Aorta (tissue), 5 donors: ENCODE measurements around the gene EEF1A1. TPM values are rescaled to one million over a fixed set of nuclear protein-coding genes. Genes with fewer than 3 reads are reported as not detected.
"Not testable (repeated sequence)": the region's sequence is repeated elsewhere in the genome, so short reads cannot be mapped to it uniquely, and the experiment has no call there.

ENCODE experiments used
- ATAC-seq: fragments of 200-7000 bp; cut with Tn5 transposase; one replicate; pipeline ENCODE4 v1.9.1; 2022; ENCODE audit warnings: moderate library complexity; ENCODE audit not compliant: low FRiP score
- DNase-seq, 2 donors: peaks; one replicate each; pipeline ENCODE4 v3.0.0-alpha.2; 2020
- H3K27ac ChIP-seq, 2 donors: one replicate each; pipeline ENCODE4 v1.5.1; 2013; ENCODE audit warnings: low read length in 2 of 2, mild to moderate bottlenecking in 2 of 2, moderate library complexity in 2 of 2, control low read depth in 1 of 2, inconsistent platforms in 1 of 2, low read depth in 1 of 2
- H3K27me3 ChIP-seq, 2 donors: one replicate each; pipeline ENCODE4 v1.6.1; 2013; ENCODE audit warnings: control low read depth in 1 of 2, low read length in 1 of 2, mild to moderate bottlenecking in 1 of 2, moderate library complexity in 1 of 2; ENCODE audit not compliant: insufficient read depth in 2 of 2, control insufficient read depth in 1 of 2
- H3K36me3 ChIP-seq, 2 donors: one replicate each; pipeline ENCODE4 v1.6.1; 2013; ENCODE audit warnings: control low read depth in 1 of 2, low read length in 1 of 2, mild to moderate bottlenecking in 1 of 2; ENCODE audit not compliant: insufficient read depth in 2 of 2, control insufficient read depth in 1 of 2
- H3K4me1 ChIP-seq, 2 donors: one replicate each; pipeline ENCODE4 v1.6.1; 2013; ENCODE audit warnings: low read length in 2 of 2, control low read depth in 1 of 2, mild to moderate bottlenecking in 1 of 2, moderate library complexity in 1 of 2; ENCODE audit not compliant: insufficient read depth in 2 of 2, control insufficient read depth in 1 of 2
- H3K4me3 ChIP-seq, 2 donors: one replicate each; pipeline ENCODE4 v1.5.1; 2013; ENCODE audit warnings: low read length in 2 of 2, control low read depth in 1 of 2, mild to moderate bottlenecking in 1 of 2
- H3K9me3 ChIP-seq: one replicate; pipeline ENCODE4 v1.6.1; 2013; ENCODE audit warnings: mild to moderate bottlenecking, low read length; ENCODE audit not compliant: control insufficient read depth
- WGBS, 2 donors: extraction: QIAGEN DNeasy Blood & Tissue Kit; methylation state at CpG; one replicate each; pipeline ENCODE4 v1.1.7; 2013; 5-methylcytosine and 5-hydroxymethylcytosine counted together
- intact Hi-C, 2 donors: fragments of 100-400 bp; cut with DNase I; formaldehyde crosslinking; loops; one replicate each; pipeline versions ENCODE4 v1.14.2 to v1.15.0; 2022
- long read RNA-seq, 2 donors: library from polyadenylated mRNA; unstranded; transcript quantifications; one replicate each; pipeline ENCODE4 v2.0.0, GENCODE V29; 2020 to 2021
- polyA plus RNA-seq, 2 donors: library from polyadenylated mRNA; stranded (reverse); fragments of 200-250 nt; gene quantifications; one replicate each; pipeline ENCODE4 v1.2.3, GENCODE V29; 2013
- total RNA-seq, 2 donors: library from RNA; stranded (reverse); fragmentation: NEBNext Ultra II Directional; extraction: Animal tissue kit (Norgen Biotek cat#: 25700); gene quantifications; one replicate each; pipeline ENCODE4 v1.2.1, GENCODE V29; 2021
- donor health status: healthy with polysubstance abuse.
- donor health status: Bipolar disorder and iron deficiency.
- donor health status: DM: no; HTN: no; CAD: no.
- donor health status: DM: no; HTN: no; CAD: no.
- donor health status: DM: yes; HTN: yes; CAD: no.

EEF1A1 gene
- 1,000 to 10,000 TPM; 7,659 to 8,197 TPM for total RNA-seq
- polyA plus RNA-seq: over 10,000 TPM in 1 of 2 donors, 1,000 to 10,000 TPM in 1; 9,464 to 18,336 TPM
- long read RNA-seq, donor 1, full-length matches to known transcripts: 20,255 of 21,141 reads
- long read RNA-seq, donor 1, partial matches to known transcripts: 669 of 21,141 reads
- long read RNA-seq, donor 1, other reads (novel, unspliced or antisense): 217 of 21,141 reads
- long read RNA-seq, donor 2, full-length matches to known transcripts: 960 of 1,398 reads
- long read RNA-seq, donor 2, partial matches to known transcripts: 429 of 1,398 reads
- long read RNA-seq, donor 2, other reads (novel, unspliced or antisense): 9 of 1,398 reads

- Histone ChIP-seq H3K4me1 (no peaks in the 10 kb centered on the region), H3K27ac (peak within 1 kb of the TSS; percentile 91 to 96), H3K4me3 (peak within 1 kb of the TSS; percentile 44 to 87), H3K9me3 (no peaks in the 10 kb centered on the region), H3K36me3 (peaks cover 0 to 2% of the 10 kb centered on the region in 2 donors), H3K27me3 (peaks cover 0 to 2% of the 10 kb centered on the region in 2 donors)
- intact Hi-C loops: loop anchor here (1.0 to 2.0 kb wide), 2 partner anchors 59 to 60 kb away; no protein-coding TSS in a partner anchor
- ATAC-seq (peak; percentile 96), DNase-seq (peak; percentile 100)
- 0% methylated on average over 53 of the region's 53 CpGs for WGBS, 2 donors
Measured at GRCh38 chr6:73520688-73521350, at the start of gene EEF1A1. Gene EEF1A1 (minus strand): TSS chr6:73521032. CDS start chr6:73520026, 1,006 bp downstream.

DNA sequence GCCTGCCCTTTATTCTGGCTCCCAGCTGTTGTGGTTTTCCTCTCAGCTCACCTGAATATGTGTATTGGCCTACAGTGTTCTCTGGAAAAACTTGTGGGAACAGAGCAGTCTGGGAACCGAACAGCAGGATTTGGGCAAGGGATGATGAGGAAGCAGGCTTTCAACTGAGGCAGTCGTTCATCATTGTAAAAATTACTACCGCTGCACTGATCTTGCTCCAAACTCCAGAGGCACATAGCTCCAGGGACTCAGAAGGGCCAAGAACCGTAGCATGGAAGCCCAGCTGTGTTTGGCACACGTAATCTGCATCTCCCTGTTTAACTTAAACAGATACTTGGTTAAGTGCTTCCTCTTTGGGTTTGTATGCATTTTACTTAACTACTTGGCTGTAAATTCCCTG, 48.3 kb upstream of the EEF1A1 start:
- intact Hi-C loops: no loop called here
- Histone ChIP-seq H3K36me3 (no peaks in the 10 kb centered on the region), H3K4me3 (no peak overlapping the region), H3K9me3 (no peaks in the 10 kb centered on the region), H3K27me3 (no peaks in the 10 kb centered on the region), H3K4me1 (peaks cover 0 to 3% of the 10 kb centered on the region in 2 donors), H3K27ac (no peak overlapping the region)
- ATAC-seq (no peak), DNase-seq (no peak)
- 61 to 83% methylated on average over 5 of the region's 5 CpGs for WGBS, 2 donors

GRCh38 chr6:73566954-73567591, 46.2 kb upstream of the EEF1A1 start:
- DNase-seq (peak; percentile 70 to 77), ATAC-seq (peak; percentile 79)
- no peak overlapping the region for H3K27ac ChIP-seq
- H3K27me3 ChIP-seq: no peaks in the 10 kb centered on the region
- H3K4me3 ChIP-seq: no peak overlapping the region
- H3K36me3 ChIP-seq: no peaks in the 10 kb centered on the region
- 87 to 90% methylated on average over 8 of the region's 8 CpGs for WGBS, 2 donors
- H3K9me3 ChIP-seq: no peaks in the 10 kb centered on the region
- intact Hi-C loops: no loop called here
- H3K4me1 ChIP-seq: peaks cover 0 to 3% of the 10 kb centered on the region in 2 donors

DNA sequence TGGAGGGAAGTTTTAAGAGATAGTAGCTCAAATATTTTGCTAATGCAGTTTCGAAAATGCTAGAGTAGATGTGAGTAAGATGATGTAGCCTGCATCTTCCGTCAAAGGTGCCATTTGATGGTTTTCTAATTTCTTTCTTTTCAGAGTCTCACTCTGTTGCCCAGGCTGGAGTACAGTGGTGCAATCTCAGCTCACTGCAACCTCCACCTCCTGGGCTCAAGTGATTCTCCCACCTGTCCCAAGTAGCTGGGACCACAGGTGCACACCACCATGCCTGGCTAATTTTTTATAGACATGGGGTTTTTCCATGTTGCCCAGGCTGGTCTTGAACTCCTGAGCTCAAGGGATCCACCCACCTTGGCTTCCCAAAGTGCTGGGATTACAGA, 45.6 kb upstream of the EEF1A1 start:
- intact Hi-C loops, H3K27me3 ChIP-seq, ATAC-seq, H3K9me3 ChIP-seq, DNase-seq, H3K27ac ChIP-seq, H3K36me3 ChIP-seq, H3K4me1 ChIP-seq, H3K4me3 ChIP-seq: not testable (repeated sequence)
- 93 to 96% methylated on average over 2 of the region's 2 CpGs for WGBS, 2 donors

GRCh38 chr6:73565767-73566485, 45.1 kb upstream of the EEF1A1 start:
- ATAC-seq (no peak), DNase-seq (no peak)
- H3K9me3 ChIP-seq: no peaks in the 10 kb centered on the region
- peaks cover 0 to 2% of the 10 kb centered on the region in 2 donors for H3K4me1 ChIP-seq
- H3K36me3 ChIP-seq: no peaks in the 10 kb centered on the region
- H3K27ac ChIP-seq: no peak overlapping the region
- no peaks in the 10 kb centered on the region for H3K27me3 ChIP-seq
- no peak overlapping the region for H3K4me3 ChIP-seq
- intact Hi-C loops: no loop called here
- 79 to 86% methylated on average over 11 of the region's 11 CpGs for WGBS, 2 donors

DNA sequence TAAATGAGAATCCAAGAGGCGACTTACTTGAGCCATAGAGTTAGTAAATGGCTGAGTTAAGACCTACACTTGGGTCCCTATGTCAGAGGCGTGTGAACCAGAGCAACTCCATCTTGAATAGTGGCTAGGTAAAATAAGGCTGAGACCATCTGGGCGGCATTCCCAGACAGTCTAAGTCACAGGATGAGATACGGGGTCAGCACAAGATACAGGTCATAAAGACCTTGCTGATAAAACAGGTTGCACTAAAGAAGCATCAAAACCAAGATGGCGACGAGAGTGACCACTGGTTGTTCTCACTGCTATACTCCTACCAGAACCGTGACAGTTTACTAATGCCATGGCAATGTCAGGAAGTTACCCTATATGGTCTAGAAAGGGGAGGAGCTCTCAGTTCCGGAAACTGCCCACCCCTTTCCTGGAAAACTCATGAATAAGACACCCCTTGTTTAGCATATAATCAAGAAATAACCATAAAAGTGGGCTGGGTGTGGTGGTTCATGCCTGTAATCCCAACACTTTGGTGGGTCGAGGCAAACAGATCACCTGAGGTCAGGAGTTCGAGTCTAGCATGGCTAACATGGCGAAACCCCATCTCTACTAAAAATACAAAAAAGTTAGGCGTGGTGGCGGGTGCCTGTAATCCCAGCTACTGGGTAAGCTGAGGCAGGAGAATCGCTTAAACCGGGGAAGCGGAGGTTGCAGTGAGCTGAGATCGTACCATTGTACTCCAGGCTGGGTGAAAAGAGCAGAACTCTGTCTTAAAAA, 43.9 kb upstream of the EEF1A1 start:
- no peak for ATAC-seq
- H3K4me3 ChIP-seq: no peak overlapping the region
- 95 to 98% methylated on average over 17 of the region's 17 CpGs for WGBS, 2 donors
- no peaks in the 10 kb centered on the region for H3K27me3 ChIP-seq
- DNase-seq: no peak
- intact Hi-C loops: no loop called here
- no peaks in the 10 kb centered on the region for H3K9me3 ChIP-seq
- H3K27ac ChIP-seq: no peak overlapping the region
- no peaks in the 10 kb centered on the region for H3K4me1 ChIP-seq
- no peaks in the 10 kb centered on the region for H3K36me3 ChIP-seq

DNA sequence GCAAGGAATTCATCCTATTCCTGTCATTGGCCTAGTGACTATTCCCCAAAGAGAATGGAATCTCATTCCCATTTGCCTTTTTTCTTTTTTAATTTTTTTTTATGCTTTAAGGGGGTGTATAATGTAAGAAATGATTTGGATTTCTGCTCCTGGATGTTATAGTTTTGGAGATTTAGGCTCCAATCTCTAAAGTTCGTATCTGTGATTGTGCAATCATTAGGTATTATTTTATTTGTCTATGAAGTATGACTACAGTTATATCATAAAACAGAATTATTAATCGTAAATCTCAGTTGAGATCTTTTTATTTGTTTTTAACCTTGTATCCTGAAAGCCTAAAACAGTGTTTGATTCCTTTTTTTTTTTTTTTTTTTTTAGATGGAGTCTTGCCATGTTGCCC, 41.7 kb upstream of the EEF1A1 start:
- no peaks in the 10 kb centered on the region for H3K9me3 ChIP-seq
- no peak overlapping the region for H3K27ac ChIP-seq
- ATAC-seq: no peak
- no peak for DNase-seq
- intact Hi-C loops: no loop called here
- H3K4me1 ChIP-seq: no peaks in the 10 kb centered on the region
- no peak overlapping the region for H3K4me3 ChIP-seq
- 88 to 91% methylated on average over 2 of the region's 2 CpGs for WGBS, 2 donors
- no peaks in the 10 kb centered on the region for H3K36me3 ChIP-seq
- no peaks in the 10 kb centered on the region for H3K27me3 ChIP-seq

- H3K4me3 ChIP-seq: no peak overlapping the region
- H3K4me1 ChIP-seq: no peaks in the 10 kb centered on the region
- no peaks in the 10 kb centered on the region for H3K36me3 ChIP-seq
- H3K27me3 ChIP-seq: no peaks in the 10 kb centered on the region
- intact Hi-C loops: no loop called here
- DNase-seq (no peak), ATAC-seq (no peak)
- 89% methylated on average over 9 of the region's 9 CpGs for WGBS, 2 donors
- no peak overlapping the region for H3K27ac ChIP-seq
- H3K9me3 ChIP-seq: no peaks in the 10 kb centered on the region
Measured at GRCh38 chr6:73560853-73561407, 40.1 kb upstream of the EEF1A1 start.
